Motor neuron (in vitro differentiated cells): ENCODE data around the gene CNNM4. TPM values are rescaled to one million over a fixed set of nuclear protein-coding genes. Genes with fewer than 3 reads are reported as not detected.

Experiments used
- ATAC-seq, 8 experiments: fragments of 200-7000 bp; cut with Tn5 transposase; replicated peaks in 6 of 8; 2 replicates each; pipeline ENCODE4 v1.8.0; 2021; ENCODE audit warnings: mild to moderate bottlenecking in 8 of 8, moderate library complexity in 8 of 8
- H3K27ac ChIP-seq, 2 donors: fragments of 250-450 bp; sonication (Bioruptor Pico); 2 replicates each; pipeline ENCODE4 v1.9.0; 2021; ENCODE audit warnings: antibody characterized with exemption in 2 of 2, mild to moderate bottlenecking in 2 of 2, moderate library complexity in 1 of 2
- H3K4me1 ChIP-seq, 2 donors: fragments of 250-450 bp; sonication (Bioruptor Pico); replicated peaks in 1 of 2; 2 replicates each; pipeline ENCODE4 v1.6.1; 2021; ENCODE audit warnings: antibody characterized with exemption in 2 of 2, mild to moderate bottlenecking in 2 of 2, moderate library complexity in 1 of 2
- H3K4me3 ChIP-seq, 5 donors: fragments of 250-450 bp; sonication (Bioruptor Pico); 2 replicates each; pipeline ENCODE4 v1.9.0; 2021; ENCODE audit warnings: antibody characterized with exemption in 5 of 5, mild to moderate bottlenecking in 5 of 5, moderate library complexity in 4 of 5
- WGBS, 10 experiments: fragments of 450-650 bp; shearing (Covaris generic); methylation state at CpG; one replicate each; pipeline ENCODE4 v1.0.0; 2022; 5-methylcytosine and 5-hydroxymethylcytosine counted together
- in situ Hi-C, 9 experiments: fragments of 400-800 bp; cut with MboI; loops; one replicate each; pipeline ENCODE4 v1.15.0; 2021; ENCODE audit warnings: low sequenced_read_pairs in 9 of 9, low pct_unique_long_range_greater_than_20kb in 2 of 9; ENCODE audit not compliant: unreplicated experiment in 9 of 9
- total RNA-seq, 8 experiments: library from RNA; unstranded; fragments of 300-600 nt; gene quantifications; 2 replicates each; pipeline versions ENCODE4 v1.2.3 to v1.2.4, GENCODE V29; 2022

Gene CNNM4
- total RNA-seq, 8 experiments from 2014 or later: 2.0 to 15.7 (median 6.1) TPM

DNA sequence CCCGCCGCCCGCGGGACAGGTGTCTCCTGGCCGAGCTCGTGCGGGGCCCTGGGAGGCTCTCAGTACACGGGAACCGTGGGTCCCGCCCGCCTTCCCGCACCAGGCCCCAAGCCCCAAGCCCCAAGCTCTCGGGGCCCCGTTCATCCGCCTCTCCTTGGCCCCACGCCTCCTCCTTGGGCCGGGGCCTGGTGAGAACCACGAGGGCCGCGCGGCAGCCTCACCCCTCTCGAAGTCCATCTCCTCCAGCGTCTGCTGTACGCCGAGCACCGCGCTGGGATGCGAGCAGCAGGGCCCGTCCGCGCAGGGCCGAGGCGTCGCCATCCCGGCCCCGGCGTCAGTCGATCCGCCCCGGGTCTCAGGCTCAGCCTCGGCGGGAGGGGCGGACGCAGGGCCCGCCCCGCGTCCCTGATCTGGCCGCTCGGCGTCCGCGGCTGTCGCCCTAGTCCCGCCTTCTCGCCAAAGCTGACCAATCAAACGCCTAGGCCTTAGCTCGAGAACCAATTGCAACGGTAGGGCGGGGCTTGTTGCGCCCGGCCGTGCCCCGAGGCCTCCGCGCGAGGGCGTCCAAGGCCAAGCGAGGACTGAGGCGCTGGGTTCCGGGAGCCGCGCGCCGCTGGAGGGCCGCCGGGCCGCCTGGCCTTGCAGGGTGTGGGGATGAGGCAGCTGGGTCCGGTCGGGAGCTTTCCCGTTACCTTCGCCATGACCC, 97.1 kb downstream of the CNNM4 start, which contains the start of gene ANKRD39:
Gene ANKRD39, minus strand, starts transcription at position 350 of the 706 bp plus-strand sequence. Its CDS starts 29 bp downstream, at position 321.
- Histone ChIP-seq H3K4me3 (peak within 1 kb of the TSS; percentile 56 to 92 (median 59)), H3K27ac (peak within 1 kb of the TSS; percentile 68 to 83), H3K4me1 (peaks cover 8 to 15% of the 10 kb centered on the region in 2 donors)
- WGBS, 10 experiments: 0 to 1% (median 0%) methylated on average over 8 to 47 of the region's 81 CpGs; no CpG with 5 or more reads in 7 of the 10 experiments
- in situ Hi-C loops: loop anchor here in 7 of 9 experiments (10.0 to 25.0 kb wide), 3 partner anchors 97 to 107 kb away; no protein-coding TSS in a partner anchor
- ATAC-seq: peak; percentile 88 to 94 (median 90)

GRCh38 chr2:96859099-96859649, 98.5 kb downstream of the CNNM4 start:
- in situ Hi-C loops: loop anchor here in 7 of 9 experiments (10.0 to 25.0 kb wide), 3 partner anchors 96 to 106 kb away; no protein-coding TSS in a partner anchor
- Histone ChIP-seq H3K4me1 (peaks cover 8 to 15% of the 10 kb centered on the region in 2 donors), H3K4me3 (peak overlapping the region in 2 of 5 donors; percentile 59 to 92), H3K27ac (peak overlapping the region in 1 of 2 donors; percentile 76)
- ATAC-seq: no peak
- WGBS, 10 experiments: 45 to 100% (median 67%) methylated on average over 1 to 8 of the region's 11 CpGs; no CpG with 5 or more reads in 6 of the 10 experiments

DNA sequence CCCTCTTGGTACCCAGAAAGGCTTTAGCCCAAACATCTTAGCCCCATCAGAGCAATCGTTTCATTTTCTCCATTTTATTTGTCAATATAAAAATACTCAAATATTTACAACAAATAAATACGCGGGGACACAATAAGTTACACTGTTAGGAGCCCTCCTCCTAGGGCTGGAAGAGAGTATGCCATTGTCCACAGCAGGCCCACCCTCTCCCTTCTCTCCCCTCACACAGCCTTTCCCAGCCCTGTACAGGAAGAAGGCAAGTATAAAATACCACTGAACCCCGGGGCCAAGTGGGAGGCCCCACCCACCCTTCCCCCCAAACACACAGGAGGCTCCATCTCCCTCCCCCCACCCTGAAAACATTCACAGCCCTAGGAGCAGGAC, 99.0 kb downstream of the CNNM4 start:
- 0 to 100% (median 79%) methylated on average over 1 to 3 of the region's 4 CpGs; no CpG with 5 or more reads in 6 of the 10 experiments for WGBS, 10 experiments
- in situ Hi-C loops: loop anchor here in 8 of 9 experiments (10.0 to 25.0 kb wide), 3 partner anchors 95 to 105 kb away; no protein-coding TSS in a partner anchor
- peaks cover 8 to 15% of the 10 kb centered on the region in 2 donors for H3K4me1 ChIP-seq
- no peak for ATAC-seq
- no peak overlapping the region for H3K4me3 ChIP-seq
- no peak overlapping the region for H3K27ac ChIP-seq

DNA sequence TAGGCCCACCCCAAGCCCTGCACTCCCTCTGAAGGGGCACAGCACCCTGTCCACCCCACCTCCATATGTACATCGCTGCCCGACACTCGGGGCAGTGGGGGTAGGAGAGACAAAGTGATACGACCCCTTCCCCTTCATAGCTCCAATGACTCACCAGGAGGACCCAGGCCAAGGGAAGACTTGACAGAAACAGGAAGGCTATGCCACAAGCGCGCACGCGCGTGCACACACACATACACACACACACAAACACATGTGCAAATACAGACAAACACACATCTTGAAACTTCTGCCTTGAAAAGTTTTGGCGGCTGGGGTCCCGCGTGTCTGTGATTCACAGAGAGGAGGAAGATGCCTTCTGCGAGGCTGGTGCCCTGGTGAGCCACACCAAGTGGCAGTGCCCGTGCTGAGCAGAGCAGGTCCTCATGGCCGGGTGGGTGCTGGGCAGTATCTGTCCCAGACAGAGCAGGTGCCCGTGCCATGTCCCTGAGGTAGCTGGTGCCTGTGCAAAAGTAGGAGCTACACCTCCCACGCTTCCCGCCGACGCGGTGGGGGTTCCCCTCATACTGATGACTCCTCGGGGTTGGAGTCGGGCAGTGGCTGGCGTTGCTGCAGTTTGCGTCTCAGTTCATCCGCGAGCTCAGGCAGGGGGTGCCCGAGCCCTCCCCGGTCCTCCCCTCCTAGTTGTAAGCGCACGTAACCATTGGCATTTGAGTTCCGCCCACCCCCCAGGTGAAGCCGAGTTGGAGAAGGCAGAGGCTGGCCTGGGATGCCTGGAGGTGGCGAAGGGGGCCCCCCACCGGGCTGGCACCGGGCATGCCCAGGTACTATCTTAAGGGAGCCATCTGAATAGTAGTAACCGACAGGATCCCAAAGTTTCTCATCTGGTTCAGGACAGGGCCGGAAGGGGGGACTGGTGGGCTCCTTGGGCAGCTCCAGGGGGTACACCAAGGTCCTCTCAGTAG, 99.6 kb downstream of the CNNM4 start:
- Histone ChIP-seq H3K4me3 (no peak overlapping the region), H3K27ac (no peak overlapping the region)
- WGBS, 10 experiments: 47 to 100% (median 79%) methylated on average over 2 to 17 of the region's 38 CpGs; no CpG with 5 or more reads in 5 of the 10 experiments

DNA sequence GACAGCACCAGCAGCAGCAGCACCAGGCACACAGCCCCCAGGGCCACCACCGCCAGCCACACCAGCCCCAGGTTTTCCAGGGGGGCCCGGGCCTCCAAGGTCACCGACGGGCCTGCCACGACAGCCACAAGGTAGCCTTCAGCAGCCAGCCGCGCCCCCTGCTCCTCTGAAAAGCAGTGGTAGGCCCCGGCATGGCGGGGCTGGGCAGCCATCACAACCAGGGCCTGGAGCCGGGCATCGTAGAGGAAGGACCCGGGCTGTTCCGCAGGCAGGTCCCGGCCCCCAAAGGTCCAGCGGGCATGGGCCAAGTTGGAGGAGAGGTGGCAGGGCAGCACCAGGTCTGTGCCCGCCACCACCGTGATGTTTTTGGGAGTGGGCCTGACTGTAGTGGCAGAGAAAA, 100.4 kb downstream of the CNNM4 start:
- peaks cover 8 to 15% of the 10 kb centered on the region in 2 donors for H3K4me1 ChIP-seq
- in situ Hi-C loops: loop anchor here in 5 of 9 experiments (10.0 to 25.0 kb wide), 2 partner anchors 94 to 101 kb away; no protein-coding TSS in a partner anchor
- no peak overlapping the region for H3K4me3 ChIP-seq
- H3K27ac ChIP-seq: no peak overlapping the region
- ATAC-seq: no peak
- 90 to 100% (median 95%) methylated on average over 1 to 4 of the region's 17 CpGs; no CpG with 5 or more reads in 7 of the 10 experiments for WGBS, 10 experiments

More for the DNA sequence above, 99.6 kb downstream of the CNNM4 start:
- in situ Hi-C loops: loop anchor here in 5 of 9 experiments (10.0 to 25.0 kb wide), 2 partner anchors 94 to 102 kb away; no protein-coding TSS in a partner anchor
- peaks cover 8 to 15% of the 10 kb centered on the region in 2 donors for H3K4me1 ChIP-seq
- no peak for ATAC-seq

Other genes starting within 250 kb of the CNNM4 start
- gene ARID5A, start 224.2 kb upstream of the CNNM4 start, total RNA-seq: 10 to 100 TPM in 1 of 8 experiments, 1 to 10 TPM in 7; 1.5 to 24.0 (median 3.0) TPM
- gene KANSL3, start 122.6 kb upstream of the CNNM4 start, total RNA-seq: 10 to 100 TPM; 19.1 to 60.1 (median 41.6) TPM
- gene FER1L5, start 118.1 kb upstream of the CNNM4 start, total RNA-seq: under 1 TPM; 0.07 to 0.73 (median 0.31) TPM
- 10 to 100 TPM; 13.2 to 54.0 (median 18.4) TPM for gene LMAN2L, start 20.8 kb upstream of the CNNM4 start, total RNA-seq
- gene CNNM3, start 55.4 kb downstream of the CNNM4 start, total RNA-seq: 10 to 100 TPM in 3 of 8 experiments, 1 to 10 TPM in 5; 6.0 to 19.6 (median 9.3) TPM
- gene ANKRD23, start 83.1 kb downstream of the CNNM4 start, total RNA-seq: 1 to 10 TPM; 1.9 to 5.6 (median 3.7) TPM
- 10 to 100 TPM in 7 of 8 experiments, 1 to 10 TPM in 1; 9.2 to 22.8 (median 15.2) TPM for gene ANKRD39, start 97.1 kb downstream of the CNNM4 start, total RNA-seq
- 10 to 100 TPM; 11.8 to 56.4 (median 27.9) TPM for gene SEMA4C, start 109.2 kb downstream of the CNNM4 start, total RNA-seq
- 10 to 100 TPM in 2 of 8 experiments, 1 to 10 TPM in 1, under 1 TPM in 5; 0.21 to 36.2 (median 0.69) TPM for gene FAM178B, start 225.7 kb downstream of the CNNM4 start, total RNA-seq